IMR-90 (cell line): ENCODE data around the gene VPS37C. TPM values are rescaled to one million over a fixed set of nuclear protein-coding genes. Genes with fewer than 3 reads are reported as not detected.

Source experiments
- ATAC-seq: fragments of 200-7000 bp; cut with Tn5 transposase; 2 replicates; pipeline ENCODE4 v1.9.1; 2020; ENCODE audit warnings: low read depth, mild to moderate bottlenecking, moderate library complexity
- BruUV-seq: library from RNA; stranded (reverse); fragments of 400-500 nt; replicated peaks from 2 replicates; lab custom pipeline; 2021; lab: Mats Ljungman, UMichigan
- CTCF ChIA-PET: fragments of 300-600 bp; formaldehyde crosslinking; extraction: SDS; loops from one replicate; lab custom pipeline; 2021; ENCODE audit warnings: antibody characterized with exemption; lab: Yijun Ruan, JAX
- POLR2A ChIA-PET: fragments of 300-600 bp; sonication (Branson Sonifier 250); formaldehyde crosslinking; loops from one replicate; lab custom pipeline; 2022; ENCODE audit warnings: antibody characterized with exemption; ENCODE audit not compliant: unreplicated experiment; lab: Charles Lee
- DNase-seq: peaks from one replicate; pipeline ENCODE4 v3.0.0; 2013
- H2AFZ ChIP-seq: replicated peaks from 2 replicates; pipeline ENCODE3; 2013; ENCODE audit warnings: low read length, mild to moderate bottlenecking; ENCODE audit not compliant: poor library complexity
- H2AK5ac ChIP-seq: 2 replicates; pipeline ENCODE4 v1.6.1; 2013; ENCODE audit warnings: low read depth, low read length, inconsistent platforms
- H2AK9ac ChIP-seq: replicated peaks from 2 replicates; pipeline ENCODE3; 2013; ENCODE audit warnings: mild to moderate bottlenecking, low read depth, low read length, moderate library complexity; ENCODE audit not compliant: poor library complexity
- H2BK120ac ChIP-seq: 2 replicates; pipeline ENCODE4 v1.6.1; 2013; ENCODE audit warnings: low read depth, low read length, inconsistent platforms
- H2BK15ac ChIP-seq: 3 replicates; pipeline ENCODE4 v1.6.1; 2013; ENCODE audit warnings: low read depth, low read length, inconsistent platforms
- H2BK20ac ChIP-seq: 2 replicates; pipeline ENCODE4 v1.6.1; 2013; ENCODE audit warnings: low read depth, mild to moderate bottlenecking, inconsistent platforms, low read length, moderate library complexity
- H2BK5ac ChIP-seq: 2 replicates; pipeline ENCODE4 v1.6.1; 2013; ENCODE audit warnings: mild to moderate bottlenecking, low read depth, low read length, inconsistent platforms; ENCODE audit not compliant: poor library complexity, severe bottlenecking
- H3K14ac ChIP-seq: replicated peaks from 2 replicates; pipeline ENCODE4 v1.6.1; 2013; ENCODE audit warnings: low read depth, low read length, inconsistent platforms
- H3K18ac ChIP-seq: 2 replicates; pipeline ENCODE4 v1.6.1; 2013; ENCODE audit warnings: low read depth, low read length, control low read depth
- H3K23ac ChIP-seq: 2 replicates; pipeline ENCODE4 v1.6.1; 2013; ENCODE audit warnings: low read depth, low read length, inconsistent platforms
- H3K27ac ChIP-seq: 2 replicates; pipeline ENCODE4 v1.5.1; 2013; ENCODE audit warnings: mild to moderate bottlenecking, control low read depth, low read length; ENCODE audit not compliant: insufficient read depth
- H3K27me3 ChIP-seq: 2 replicates; pipeline ENCODE4 v1.6.1; 2013; ENCODE audit warnings: low read length; ENCODE audit not compliant: control insufficient read depth, insufficient read depth
- H3K36me3 ChIP-seq: 2 replicates; pipeline ENCODE4 v1.6.1; 2013; ENCODE audit warnings: low read length, mixed read lengths; ENCODE audit not compliant: control insufficient read depth, insufficient read depth
- H3K4ac ChIP-seq: 2 replicates; pipeline ENCODE4 v1.6.1; 2013; ENCODE audit warnings: low read depth, low read length, inconsistent platforms
- H3K4me1 ChIP-seq: 2 replicates; pipeline ENCODE4 v1.6.1; 2013; ENCODE audit warnings: low read length, mixed read lengths; ENCODE audit not compliant: control insufficient read depth, insufficient read depth
- H3K4me2 ChIP-seq: 2 replicates; pipeline ENCODE4 v1.6.1; 2013; ENCODE audit warnings: low read depth, mild to moderate bottlenecking, control low read depth, low read length, moderate library complexity
- H3K4me3 ChIP-seq: 2 replicates; pipeline ENCODE4 v1.5.1; 2013; ENCODE audit warnings: low read depth, mild to moderate bottlenecking, control low read depth, low read length, moderate library complexity; ENCODE audit not compliant: insufficient read depth
- H3K56ac ChIP-seq: 2 replicates; pipeline ENCODE4 v1.6.1; 2013; ENCODE audit warnings: low read length, inconsistent platforms; ENCODE audit not compliant: insufficient read depth; ENCODE audit errors: extremely low read depth
- H3K79me1 ChIP-seq, 2 experiments: 2 replicates each; pipeline ENCODE4 v1.6.1; 2013; ENCODE audit warnings: low read length in 2 of 2, inconsistent platforms in 1 of 2, low read depth in 1 of 2
- H3K9ac ChIP-seq: 2 replicates; pipeline ENCODE4 v1.6.1; 2013; ENCODE audit warnings: low read depth, low read length, control low read depth
- H3K9me1 ChIP-seq: 2 replicates; pipeline ENCODE4 v1.6.1; 2013; ENCODE audit warnings: low read length, inconsistent platforms; ENCODE audit not compliant: insufficient read depth
- H3K9me3 ChIP-seq: 2 replicates; pipeline ENCODE4 v1.6.1; 2013; ENCODE audit warnings: low read length; ENCODE audit not compliant: control insufficient read depth, insufficient read depth
- H4K20me1 ChIP-seq: 2 replicates; pipeline ENCODE4 v1.6.1; 2013; ENCODE audit warnings: low read length, inconsistent platforms; ENCODE audit not compliant: insufficient read depth
- H4K5ac ChIP-seq: 2 replicates; pipeline ENCODE4 v1.6.1; 2013; ENCODE audit warnings: mild to moderate bottlenecking, low read depth, low read length, control low read depth
- H4K8ac ChIP-seq, 2 experiments: 2 replicates each; pipeline ENCODE4 v1.6.1; 2013; ENCODE audit warnings: low read depth in 2 of 2, low read length in 2 of 2, control low read depth in 1 of 2, inconsistent platforms in 1 of 2
- H4K91ac ChIP-seq: 2 replicates; pipeline ENCODE4 v1.6.1; 2013; ENCODE audit warnings: low read depth, low read length, inconsistent platforms; ENCODE audit not compliant: insufficient read depth
- CEBPB ChIP-seq: IDR thresholded peaks from 2 replicates; pipeline ENCODE4 v1.6.1; 2012; ENCODE audit warnings: low read depth, low read length, improper control_type of control experiment
- POLR2A ChIP-seq: IDR thresholded peaks from 2 replicates; pipeline ENCODE4 v1.6.1; 2012; ENCODE audit warnings: mild to moderate bottlenecking, low read depth, low read length
- SMC3 ChIP-seq: fragments of 150-350 bp; IDR thresholded peaks from 2 replicates; pipeline ENCODE4 v1.6.1; 2016; ENCODE audit warnings: low read depth, mild to moderate bottlenecking, antibody characterized with exemption, low read length, moderate library complexity
- WGBS, 2 experiments: methylation state at CpG; one replicate each; pipeline versions ENCODE4 v1.1.5 to v1.1.7; 2013; ENCODE audit warnings: missing lambda C conversion rate in 2 of 2; ENCODE audit not compliant: insufficient read length in 1 of 2; ENCODE audit errors: extremely low coverage in 2 of 2; 5-methylcytosine and 5-hydroxymethylcytosine counted together
- dilution Hi-C: fragments of 300-500 bp; cut with HindIII; formaldehyde crosslinking; loops from one replicate; pipeline ENCODE4 v1.14.3; 2018; ENCODE audit warnings: low sequenced_read_pairs; ENCODE audit not compliant: unreplicated experiment
- in situ Hi-C: fragments of 300-500 bp; cut with MboI; formaldehyde crosslinking; loops from 3 replicates; pipeline ENCODE4 v1.14.3; 2019; ENCODE audit warnings: low sequenced_read_pairs, inconsistent platforms, mixed read lengths
- intact Hi-C: fragments of 100-400 bp; cut with micrococcal nuclease; formaldehyde crosslinking; loops from 2 replicates; pipeline ENCODE4 v1.10.0; 2022
- polyA plus RNA-seq, 3 experiments: library from polyadenylated mRNA; depleted of rRNA; stranded (reverse); fragments of >200 nt; gene quantifications; 2 replicates each; pipeline ENCODE4 v1.2.3, GENCODE V29; 2012; ENCODE audit warnings: low replicate concordance in 1 of 3
- total RNA-seq: library from RNA; depleted of rRNA; stranded (reverse); fragments of >200 nt; gene quantifications from 2 replicates; pipeline ENCODE4 v1.2.3, GENCODE V29; 2012

VPS37C gene
- total and polyA plus RNA-seq, 2 of the 4 experiments (the other 2 are of a cell fraction) = 3.2 to 13.2 TPM

GRCh38 chr11:61089806-61090491, 71.3 kb downstream of the VPS37C start:
- H3K23ac ChIP-seq = no peak overlapping the region
- H3K36me3 ChIP-seq = no peaks in the 10 kb centered on the region
- no peak overlapping the region for H2BK120ac ChIP-seq
- H2AFZ ChIP-seq = no peak overlapping the region
- H3K9ac ChIP-seq = no peak overlapping the region
- no peaks in the 10 kb centered on the region for H3K79me1 ChIP-seq
- H2AK5ac ChIP-seq = no peak overlapping the region
- H3K4me1 ChIP-seq = no peaks in the 10 kb centered on the region
- WGBS, 2 experiments = no CpG with 5 or more reads among the region's 12 CpGs
- intact Hi-C loops (no loop called here), dilution Hi-C loops (no loop called here), in situ Hi-C loops (no loop called here)
- H3K27me3 ChIP-seq = peaks cover 5% of the 10 kb centered on the region
- H3K56ac ChIP-seq = no peak overlapping the region
- DNase-seq (no peak), ATAC-seq (no peak)
- ChIA-PET CTCF (no interaction called here), POLR2A (no interaction called here)
- no peak overlapping the region for H2AK9ac ChIP-seq
- no peak overlapping the region for H4K8ac ChIP-seq
- no peak overlapping the region for H2BK20ac ChIP-seq
- no peak overlapping the region for H2BK5ac ChIP-seq
- no TSS peak for BruUV-seq
- no peak overlapping the region for H4K5ac ChIP-seq
- no peak overlapping the region for H2BK15ac ChIP-seq
- H4K91ac ChIP-seq = no peak overlapping the region
- H3K4ac ChIP-seq = no peak overlapping the region
- no peak overlapping the region for H3K14ac ChIP-seq
- H3K27ac ChIP-seq = no peak overlapping the region
- no peak for TF ChIP-seq POLR2A
- TF ChIP-seq SMC3 = no peak
- no peak for TF ChIP-seq CEBPB
- no peak overlapping the region for H3K18ac ChIP-seq
- H4K20me1 ChIP-seq = no peaks in the 10 kb centered on the region
- H3K4me2 ChIP-seq = no peak overlapping the region
- H3K9me3 ChIP-seq = no peaks in the 10 kb centered on the region
- H3K9me1 ChIP-seq = no peaks in the 10 kb centered on the region; the same call in 1 of the 2 replicates
- H3K4me3 ChIP-seq = no peak overlapping the region
